Stimulated activated CD4-positive, alpha-beta T cell treated with anti-CD3 and anti-CD28 coated beads, TNF-alpha, amount 100 ng/mL, for 1 hour (primary cell): ENCODE data around the gene SIT1.
"Not testable (repeated sequence)": the region's sequence is repeated elsewhere in the genome, so short reads cannot be mapped to it uniquely, and the experiment has no call there.

Experiments used
- DNase-seq, 3 donors: peaks; one replicate each; pipeline ENCODE4 v3.0.0-alpha.2; 2020; ENCODE audit warnings: low read depth in 3 of 3, low spot score in 1 of 3

Gene SIT1

DNA sequence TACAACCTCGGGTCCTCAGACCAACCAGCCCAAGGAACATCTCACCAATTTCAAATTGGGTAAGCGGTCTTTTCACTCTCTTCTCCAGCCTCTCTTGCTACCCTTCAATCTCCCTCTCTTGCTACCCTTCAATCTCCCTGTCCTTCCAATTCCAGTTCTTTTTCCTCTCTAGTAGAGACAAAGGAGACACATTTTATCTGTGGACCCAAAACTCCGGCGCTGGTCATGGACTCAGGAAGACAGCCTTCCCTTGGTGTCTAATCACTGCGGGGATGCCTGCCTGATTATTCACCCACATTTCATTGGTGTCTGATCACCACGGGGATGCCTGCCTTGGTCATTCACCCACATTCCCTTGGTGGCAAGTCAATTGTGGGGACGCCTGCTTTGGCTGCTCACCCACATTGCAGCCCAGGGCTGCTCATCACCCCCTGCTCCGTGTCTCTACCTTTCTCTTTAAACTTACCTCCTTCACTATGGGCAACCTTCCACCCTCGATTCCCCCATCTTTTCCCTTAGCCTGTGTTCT, 13.2 kb downstream of the SIT1 start:
- not testable (repeated sequence) for DNase-seq

DNA sequence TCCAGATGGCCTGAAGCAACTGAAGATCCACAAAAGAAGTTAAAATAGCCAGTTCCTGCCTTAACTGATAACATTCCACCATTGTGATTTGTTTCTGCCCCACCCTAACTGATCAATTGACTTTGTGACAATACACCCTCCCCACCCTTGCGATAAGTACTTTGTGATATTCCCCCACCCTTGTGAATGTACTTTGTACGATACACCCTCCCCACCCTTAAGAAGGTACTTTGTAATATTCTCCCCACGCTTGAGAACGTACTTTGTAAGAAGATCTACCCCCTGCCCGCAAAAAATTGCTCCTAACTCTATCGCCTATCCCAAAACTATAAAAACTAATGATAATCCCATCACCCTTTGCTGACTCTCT, 13.9 kb downstream of the SIT1 start:
- not testable (repeated sequence) for DNase-seq

DNA sequence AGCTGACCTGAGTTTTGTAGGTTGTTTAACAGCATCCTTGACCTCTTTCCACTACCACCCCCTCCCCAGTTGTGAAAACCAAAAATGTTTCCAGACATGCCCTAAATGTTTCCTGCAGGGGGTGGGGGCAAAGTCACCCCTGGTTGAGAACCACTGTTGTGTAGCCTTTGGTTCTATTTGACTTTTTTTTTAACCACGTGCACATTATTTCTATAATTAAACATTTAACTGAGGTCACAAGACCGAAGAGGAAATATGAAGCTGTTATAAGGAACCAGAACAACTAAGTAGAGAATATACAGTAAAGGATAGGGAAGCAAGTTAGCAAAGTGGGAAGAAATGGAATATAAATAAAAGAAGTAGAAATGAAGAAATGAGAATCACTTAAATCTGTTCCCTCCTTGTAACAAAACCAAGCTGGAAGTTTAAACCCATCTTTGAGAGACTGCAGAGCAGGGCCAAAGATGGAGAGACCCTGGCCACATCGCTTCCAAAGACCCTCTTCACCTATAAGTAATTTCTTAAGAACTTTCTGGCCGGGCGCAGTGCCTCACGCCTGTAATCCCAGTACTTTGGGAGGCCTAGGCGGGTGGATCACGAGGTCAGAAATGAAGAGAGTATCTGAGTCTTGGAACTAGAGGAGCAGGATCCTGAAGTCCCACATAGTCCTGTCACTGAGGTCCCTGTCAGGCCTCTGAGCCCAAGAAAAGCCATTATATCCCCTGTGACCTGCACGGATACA, 14.4 kb downstream of the SIT1 start:
- no peak for DNase-seq

- DNase-seq, result no peak
Observed at GRCh38 chr9:35635730-35636129, 15.0 kb downstream of the SIT1 start.

GRCh38 chr9:35629597-35629996, 21.1 kb downstream of the SIT1 start:
- no peak for DNase-seq

GRCh38 chr9:35628389-35628991, 22.2 kb downstream of the SIT1 start:
- no peak for DNase-seq

DNA sequence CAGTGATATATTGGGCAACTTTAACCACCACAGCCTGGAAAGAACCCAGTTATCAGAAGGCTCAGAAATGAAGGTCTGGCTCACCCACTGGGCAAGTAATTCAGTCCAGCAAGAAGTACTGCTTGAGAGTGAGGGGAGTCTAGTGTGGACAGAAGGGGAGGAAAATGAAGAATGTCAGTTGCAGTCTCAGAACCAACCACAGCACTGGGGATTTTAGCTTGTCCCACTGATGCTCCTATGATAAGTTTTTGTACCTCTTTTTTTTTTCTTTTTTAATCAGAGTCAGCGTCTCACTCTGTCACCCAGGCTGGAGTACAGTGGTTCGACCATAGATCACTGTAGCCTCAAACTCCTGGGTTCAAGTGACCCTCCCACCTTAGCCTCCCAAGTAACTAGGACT, 23.2 kb downstream of the SIT1 start:
- no peak for DNase-seq

GRCh38 chr9:35619800-35620158, 31.0 kb downstream of the SIT1 start:
- no peak for DNase-seq

DNA sequence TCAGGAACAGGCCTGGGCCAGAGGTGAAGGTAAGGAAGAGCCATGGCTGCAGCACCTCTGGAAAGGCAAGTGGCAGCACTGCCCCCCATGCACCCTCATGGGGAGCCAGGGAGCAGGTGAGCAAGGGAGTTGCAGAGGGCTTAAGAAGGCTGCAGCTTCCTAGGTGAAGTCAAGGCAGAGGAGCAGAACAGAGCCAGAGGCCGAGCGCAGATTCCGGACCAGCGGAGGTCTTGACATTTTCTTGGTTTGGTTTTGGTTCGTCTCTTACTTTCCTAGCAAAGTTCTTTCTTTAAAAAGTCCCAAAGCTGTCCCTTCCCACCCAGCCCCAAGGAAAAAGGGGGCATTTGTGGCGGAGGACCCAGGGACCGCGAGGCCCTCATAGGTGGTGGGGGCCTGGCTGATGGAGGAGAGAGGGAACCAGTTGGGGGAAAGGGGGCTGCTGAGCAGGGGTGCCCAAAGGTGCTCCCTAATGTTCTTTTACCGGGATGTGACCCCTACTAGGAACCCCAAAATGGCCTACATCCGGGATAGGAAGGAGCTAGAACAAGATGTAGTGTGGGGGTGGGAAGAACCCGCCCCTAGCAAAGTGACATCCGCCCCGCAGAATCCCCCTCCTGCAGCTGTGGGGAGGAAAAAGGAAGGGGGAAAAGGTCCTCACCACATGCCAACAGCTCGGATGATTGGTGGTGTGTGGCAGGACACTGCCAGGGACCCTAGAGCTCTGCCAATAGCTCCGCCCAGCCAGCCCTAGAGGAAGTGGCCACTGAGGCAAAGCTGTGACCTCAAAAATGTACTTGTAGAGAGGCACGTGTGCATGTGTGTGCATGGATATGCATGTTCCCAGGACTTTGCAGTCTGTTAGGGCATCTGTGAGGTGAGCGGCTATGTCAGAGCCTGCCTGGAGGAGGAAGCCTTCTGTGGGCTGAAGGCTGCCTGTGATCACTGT, 31.6 kb downstream of the SIT1 start:
- no peak for DNase-seq

GRCh38 chr9:35618325-35618727, 32.4 kb downstream of the SIT1 start, which contains the start of gene CD72:
TSS of gene CD72 (minus strand) at chr9:35618413. CDS start at chr9:35618303, 110 bp downstream.
- DNase-seq, result no peak

- no peak for DNase-seq
Observed at GRCh38 chr9:35617548-35617947, 33.2 kb downstream of the SIT1 start.

DNA sequence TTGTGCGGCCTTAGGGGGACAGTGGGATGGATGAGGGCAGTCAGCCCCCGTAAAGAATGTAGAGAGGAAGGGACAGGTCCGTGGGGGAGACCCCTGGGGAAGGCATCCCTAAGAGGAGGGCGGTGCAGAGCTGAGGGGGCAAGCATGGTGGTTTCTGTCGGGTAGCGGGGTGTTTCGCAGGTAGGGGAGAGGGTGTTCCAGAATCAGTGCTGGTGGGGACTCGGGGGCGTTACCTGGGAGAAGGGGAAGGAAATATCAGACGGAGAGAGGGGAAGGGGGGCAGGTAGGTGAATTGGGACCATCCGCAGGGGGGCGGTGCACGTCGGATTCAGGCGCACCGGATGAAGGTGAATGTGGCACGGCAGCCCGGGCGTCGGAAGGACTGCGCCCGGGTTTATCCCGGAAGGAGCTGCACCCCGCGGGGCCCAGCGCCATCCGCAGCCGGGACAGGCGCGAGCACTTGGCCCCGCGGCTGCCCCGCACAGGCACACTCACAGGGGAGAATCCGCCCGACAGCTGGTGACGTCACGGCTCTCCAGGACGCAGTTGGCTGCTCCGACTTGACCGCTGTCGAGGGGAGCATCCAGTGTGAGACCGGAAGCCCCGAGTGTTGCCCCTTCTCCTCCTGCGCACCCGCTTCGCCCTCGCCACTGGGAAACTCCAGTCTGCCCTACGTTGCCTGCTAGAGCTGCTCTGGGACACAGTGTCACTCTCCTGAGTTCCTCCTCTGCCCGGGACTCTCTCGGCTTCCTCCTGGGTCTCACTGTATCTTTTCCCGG, 33.9 kb downstream of the SIT1 start:
- peak; percentile 19 to 42 (median 31) for DNase-seq

DNA sequence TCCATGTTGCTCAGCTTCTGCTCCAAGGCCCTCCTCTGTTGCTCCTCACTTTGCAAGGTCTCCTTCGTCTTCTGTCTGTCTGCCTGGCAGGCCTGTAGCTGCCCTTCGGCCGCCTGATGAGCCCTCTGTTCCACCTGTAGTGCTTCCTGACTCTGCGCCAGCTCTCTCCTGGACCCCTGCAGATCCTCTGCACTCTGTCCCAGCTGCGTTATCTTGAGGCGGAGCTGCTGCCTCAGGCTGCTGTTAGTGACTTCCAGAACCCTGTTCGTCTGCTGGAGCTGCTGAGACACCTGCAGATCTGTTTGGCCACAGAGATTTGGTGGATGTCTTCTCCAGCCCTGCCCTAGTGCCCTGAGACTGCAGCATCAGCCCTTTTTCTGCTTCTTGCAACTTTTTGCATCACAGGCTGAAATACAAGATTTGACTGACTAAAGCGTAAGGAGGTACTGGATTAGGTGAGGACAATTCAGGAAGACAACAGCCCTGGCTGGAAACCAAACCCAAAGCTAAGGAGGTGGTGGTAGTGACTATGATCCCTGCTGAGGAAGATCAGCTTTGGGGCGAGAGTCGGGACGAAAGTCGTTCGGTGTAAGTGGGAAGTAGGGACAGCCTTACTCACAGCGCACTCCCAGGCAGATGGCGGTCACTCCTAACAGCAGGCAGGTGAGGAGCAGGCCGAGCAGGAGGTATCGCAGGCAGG, 34.6 kb downstream of the SIT1 start:
- DNase-seq, result no peak

GRCh38 chr9:35612843-35613242, 37.9 kb downstream of the SIT1 start:
- DNase-seq, result no peak

DNA sequence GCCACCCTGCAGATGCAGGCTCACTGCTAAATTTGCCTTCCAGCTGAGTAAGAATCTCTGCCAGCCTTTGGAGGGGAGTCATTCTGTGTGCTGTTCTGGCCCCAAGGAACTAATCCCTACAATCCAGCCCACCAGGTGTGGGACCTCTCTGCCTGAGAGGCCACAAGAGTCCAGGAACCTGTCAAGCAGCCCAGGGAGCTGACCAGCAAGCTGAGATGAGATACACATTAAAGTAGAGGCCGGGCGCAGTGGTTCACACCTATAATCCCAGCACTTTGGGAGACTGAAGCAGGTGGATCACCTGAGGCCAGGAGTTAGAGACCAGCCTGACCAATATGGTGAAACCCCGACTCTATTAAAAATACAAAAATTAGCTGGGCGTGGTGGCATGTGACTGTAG, 38.7 kb downstream of the SIT1 start:
- DNase-seq, result not testable (repeated sequence)

DNA sequence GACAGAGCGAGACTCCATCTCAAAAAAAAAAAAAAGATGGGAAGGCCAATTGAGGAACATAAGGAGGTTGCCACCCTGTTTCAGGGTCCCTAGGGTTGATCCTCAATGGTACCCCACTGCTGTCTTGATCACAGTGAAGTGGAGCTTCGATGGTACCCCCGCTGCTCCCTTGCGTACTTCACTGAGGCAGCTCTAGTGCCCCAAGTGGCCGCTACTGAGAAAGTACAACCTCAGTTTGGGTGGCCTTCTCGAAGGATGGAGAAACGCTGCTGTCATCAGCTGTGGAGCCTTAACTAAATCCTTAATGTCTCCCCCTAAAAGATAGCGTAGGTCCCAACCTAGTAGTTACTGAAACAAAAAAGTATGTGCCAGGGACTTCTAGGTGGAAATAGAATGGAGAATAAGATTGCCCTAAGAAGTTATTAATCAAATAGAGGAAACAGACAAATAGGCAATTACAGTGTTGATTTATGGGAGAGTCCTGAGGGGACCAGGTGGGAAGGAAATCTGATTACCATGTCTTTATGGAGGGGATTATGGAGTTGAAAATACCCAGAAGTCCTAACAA, 39.4 kb downstream of the SIT1 start:
- peak; percentile 21 to 30 (median 27) for DNase-seq

GRCh38 chr9:35609820-35610163, 40.9 kb downstream of the SIT1 start:
- DNase-seq, result no peak

DNA sequence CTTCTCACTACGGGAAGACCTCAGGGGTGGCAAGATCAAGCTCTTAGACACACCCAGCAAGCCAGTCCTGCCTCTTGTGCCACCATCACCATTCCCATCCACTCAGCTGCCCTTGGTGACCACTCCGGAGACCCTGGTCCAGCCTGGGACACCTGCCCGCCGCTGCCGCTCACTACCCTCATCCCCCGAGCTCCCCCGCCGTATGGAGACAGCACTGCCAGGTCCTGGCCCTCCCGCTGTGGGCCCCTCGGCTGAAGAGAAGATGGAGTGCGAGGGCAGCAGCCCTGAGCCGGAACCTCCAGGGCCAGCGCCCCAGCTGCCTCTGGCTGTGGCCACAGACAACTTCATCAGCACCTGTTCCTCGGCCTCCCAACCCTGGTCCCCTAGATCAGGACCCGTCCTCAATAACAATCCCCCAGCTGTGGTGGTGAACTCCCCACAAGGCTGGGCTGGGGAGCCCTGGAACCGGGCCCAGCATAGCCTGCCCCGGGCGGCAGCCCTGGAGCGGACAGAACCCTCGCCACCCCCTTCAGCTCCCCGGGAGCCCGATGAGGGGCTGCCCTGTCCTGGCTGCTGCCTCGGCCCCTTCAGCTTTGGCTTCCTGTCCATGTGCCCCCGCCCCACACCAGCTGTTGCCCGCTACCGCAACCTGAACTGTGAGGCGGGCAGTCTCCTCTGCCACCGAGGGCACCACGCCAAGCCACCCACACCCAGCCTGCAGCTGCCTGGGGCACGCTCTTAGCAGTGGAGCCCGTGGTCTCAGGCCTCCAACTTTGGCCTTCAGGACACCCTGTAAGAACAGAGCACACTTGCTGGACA, 41.5 kb downstream of the SIT1 start:
- DNase-seq, result no peak

DNA sequence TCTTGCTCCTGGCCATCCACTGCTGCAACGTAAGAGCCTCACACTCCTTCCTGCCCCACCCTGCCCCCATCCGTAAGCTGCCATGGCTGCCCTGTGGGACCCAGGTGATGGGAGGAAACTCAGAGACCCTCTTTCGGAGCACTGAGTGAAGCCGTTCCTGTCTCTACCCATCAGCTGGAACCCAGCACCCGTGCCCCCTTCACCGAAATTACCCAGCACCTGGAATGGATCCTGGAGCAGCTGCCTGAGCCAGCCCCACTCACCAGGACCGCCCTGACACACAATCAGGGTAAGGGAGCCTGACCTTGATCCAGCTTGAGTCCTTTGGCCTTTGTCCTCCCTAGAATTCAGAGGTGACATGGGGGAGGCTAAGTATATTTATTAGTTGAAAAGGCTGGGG, 42.5 kb downstream of the SIT1 start:
- DNase-seq, result no peak
